GM12878 (cell line): ENCODE measurements around the gene PTPRN2. TPM values are rescaled to one million over a fixed set of nuclear protein-coding genes. Genes with fewer than 3 reads are reported as not detected.

Experiments used
- ATAC-seq: fragments of 200-7000 bp; cut with Tn5 transposase; 3 replicates; pipeline ENCODE4 v1.9.1; 2020; ENCODE audit warnings: mild to moderate bottlenecking, moderate library complexity
- BruUV-seq: library from RNA; stranded (reverse); fragments of 400-500 nt; replicated peaks from 2 replicates; lab custom pipeline; 2021; lab: Mats Ljungman, UMichigan
- CTCF ChIA-PET: fragments of 300-600 bp; sonication (Branson Sonifier 250); formaldehyde crosslinking; extraction: SDS; loops from one replicate; lab custom pipeline; 2021; ENCODE audit warnings: inconsistent platforms; lab: Yijun Ruan, JAX
- POLR2A ChIA-PET: fragments of 350-600 bp; formaldehyde crosslinking; extraction: SDS; loops from one replicate; lab custom pipeline; 2021; ENCODE audit warnings: inconsistent platforms; lab: Charles Lee
- RAD21 ChIA-PET: fragments of 300-600 bp; sonication (Branson Sonifier 250); formaldehyde crosslinking; loops from one replicate; lab custom pipeline; 2023; ENCODE audit warnings: antibody characterized with exemption; ENCODE audit not compliant: unreplicated experiment; lab: Charles Lee
- SMC1A ChIA-PET: fragments of 300-600 bp; sonication (Branson Sonifier 250); formaldehyde crosslinking; loops from one replicate; lab custom pipeline; 2023; ENCODE audit not compliant: unreplicated experiment, uncharacterized antibody; lab: Charles Lee
- DNase-seq: peaks from one replicate; pipeline ENCODE4 v3.0.0-alpha.2; 2011; ENCODE audit warnings: low read depth, low spot score
- FAIRE-seq: peaks from 3 replicates; lab custom pipeline; 2011; peaks lifted over from hg19 to GRCh38; lab: Jason Lieb, UNC
- H2AFZ ChIP-seq: 2 replicates; pipeline ENCODE4 v1.6.0; 2011; ENCODE audit warnings: low read depth, low read length, control low read depth; ENCODE audit not compliant: control insufficient read depth
- H3K27ac ChIP-seq: 2 replicates; pipeline ENCODE4 v1.5.1; 2011; ENCODE audit warnings: control low read depth; ENCODE audit not compliant: control insufficient read depth, insufficient read depth
- H3K27me3 ChIP-seq, 2 experiments: replicated peaks in 1 of 2; 2 replicates each; pipeline versions ENCODE4 v1.6.0 to v1.6.1; 2011; ENCODE audit warnings: low read length in 1 of 2; ENCODE audit not compliant: control insufficient read depth in 2 of 2, insufficient read depth in 2 of 2
- H3K36me3 ChIP-seq, 2 experiments: 2 replicates each; pipeline ENCODE4 v1.5.1; 2011; ENCODE audit warnings: low read length in 1 of 2; ENCODE audit not compliant: control insufficient read depth in 2 of 2, insufficient read depth in 2 of 2
- H3K4me1 ChIP-seq: 2 replicates; pipeline ENCODE4 v1.6.1; 2011; ENCODE audit warnings: mild to moderate bottlenecking, low read length, moderate library complexity, mixed read lengths; ENCODE audit not compliant: control insufficient read depth, insufficient read depth
- H3K4me2 ChIP-seq: 2 replicates; pipeline ENCODE4 v1.6.0; 2011; ENCODE audit warnings: control low read depth; ENCODE audit not compliant: control insufficient read depth, insufficient read depth
- H3K4me3 ChIP-seq: fragments of 200-600 bp; sonication (generic); 2 replicates; pipeline ENCODE4 v1.5.1; 2016
- H3K79me2 ChIP-seq: 2 replicates; pipeline ENCODE4 v1.6.0; 2011; ENCODE audit warnings: low read length; ENCODE audit not compliant: control insufficient read depth, insufficient read depth
- H3K9ac ChIP-seq: 2 replicates; pipeline ENCODE4 v1.8.0; 2011; ENCODE audit warnings: low read length, control low read depth, mixed read lengths; ENCODE audit not compliant: control insufficient read depth, insufficient read depth
- H3K9me3 ChIP-seq: replicated peaks from 3 replicates; pipeline ENCODE4 v1.5.1; 2011; ENCODE audit warnings: mild to moderate bottlenecking, low read length; ENCODE audit not compliant: control insufficient read depth, insufficient read depth
- H4K20me1 ChIP-seq: 2 replicates; pipeline ENCODE4 v1.6.0; 2011; ENCODE audit not compliant: control insufficient read depth, insufficient read depth
- BMI1 ChIP-seq: fragments of 450-650 bp; IDR thresholded peaks from 2 replicates; pipeline ENCODE4 v1.6.1; 2016; ENCODE audit warnings: mild to moderate bottlenecking, moderate library complexity, borderline replicate concordance
- DPF2 ChIP-seq: fragments of 450-650 bp; IDR thresholded peaks from 2 replicates; pipeline ENCODE4 v1.6.1; 2017; ENCODE audit warnings: mild to moderate bottlenecking
- EZH2 ChIP-seq: IDR thresholded peaks from 2 replicates; pipeline ENCODE4 v1.6.1; 2012; ENCODE audit warnings: low read depth, mild to moderate bottlenecking, control low read depth, inconsistent platforms, low read length, borderline replicate concordance; ENCODE audit not compliant: control insufficient read depth
- IRF4 ChIP-seq: IDR thresholded peaks from 2 replicates; pipeline ENCODE4 v1.6.1; 2011; ENCODE audit warnings: low read depth, low read length
- MEF2A ChIP-seq: IDR thresholded peaks from 2 replicates; pipeline ENCODE4 v1.6.1; 2011; ENCODE audit warnings: low read depth, mild to moderate bottlenecking, low read length, moderate library complexity; ENCODE audit not compliant: insufficient read depth
- MYC ChIP-seq: IDR thresholded peaks from 2 replicates; pipeline ENCODE4 v1.6.1; 2011; ENCODE audit warnings: mild to moderate bottlenecking, low read length, moderate library complexity, inconsistent platforms; ENCODE audit not compliant: insufficient read depth, insufficient replicate concordance, insufficient read length, severe bottlenecking
- NFYA ChIP-seq: IDR thresholded peaks from 2 replicates; pipeline ENCODE4 v1.6.1; 2011; ENCODE audit warnings: low read depth, mild to moderate bottlenecking, low read length, improper control_type of control experiment, borderline replicate concordance
- NR2F1 ChIP-seq: fragments of 450-650 bp; conservative IDR thresholded peaks from 2 replicates; pipeline ENCODE4 v1.6.1; 2017; ENCODE audit warnings: mild to moderate bottlenecking
- SIX5 ChIP-seq: IDR thresholded peaks from 2 replicates; pipeline ENCODE4 v1.6.1; 2011; ENCODE audit warnings: mild to moderate bottlenecking, low read depth, low read length, moderate library complexity; ENCODE audit not compliant: severe bottlenecking
- STAT1 ChIP-seq: fragments of 450-650 bp; conservative IDR thresholded peaks from 2 replicates; pipeline ENCODE4 v1.6.1; 2014; ENCODE audit warnings: antibody characterized with exemption, mild to moderate bottlenecking
- TCF3 ChIP-seq: IDR thresholded peaks from 2 replicates; pipeline ENCODE4 v1.6.1; 2012; ENCODE audit warnings: low read depth, mild to moderate bottlenecking, low read length, borderline replicate concordance; ENCODE audit not compliant: insufficient read depth
- ZBED1 ChIP-seq: IDR thresholded peaks from 2 replicates; pipeline ENCODE4 v1.6.1; 2016; ENCODE audit warnings: borderline replicate concordance
- WGBS: methylation state at CpG from one replicate; pipeline ENCODE4 v1.1.6; 2016; ENCODE audit warnings: low lambda C conversion rate; ENCODE audit not compliant: insufficient replicate concordance, insufficient coverage; ENCODE audit errors: missing lambda C conversion rate; 5-methylcytosine and 5-hydroxymethylcytosine counted together
- in situ Hi-C: fragments of 300-500 bp; cut with MboI; formaldehyde crosslinking; loops from 9 replicates; pipeline ENCODE4 v1.14.3; 2018; ENCODE audit warnings: mixed read lengths
- intact Hi-C: fragments of 100-400 bp; cut with micrococcal nuclease; formaldehyde crosslinking; loops from one replicate; pipeline ENCODE4 v1.14.2; 2022; ENCODE audit not compliant: unreplicated experiment
- polyA plus RNA-seq, 11 experiments: library from polyadenylated mRNA; depleted of rRNA in 4 of 11; unstranded in 6 of 11; stranded (reverse) in 5 of 11; fragments of >200 nt; fragmentation: Nextera tagmentation in 4 of 11; fragmentation: Illumina TruSeq in 1 of 11; extraction: Ambion mirVana in 4 of 11; extraction: Trizol in 1 of 11; gene quantifications; 1 replicate in 1 of 11; 2 replicates in 10 of 11; pipeline versions ENCODE4 v1.2.1 to v1.2.3, GENCODE V29; 2011 to 2016; ENCODE audit warnings: inconsistent platforms in 2 of 11, missing spikeins in 2 of 11, low read depth in 1 of 11
- total RNA-seq, 4 experiments: library from RNA; depleted of rRNA in 3 of 4; stranded (reverse); fragments of >200 nt in 3 of 4; fragmentation: Illumina TruSeq in 1 of 4; extraction: Trizol in 1 of 4; gene quantifications; 2 replicates each; pipeline versions ENCODE4 v1.2.1 to v1.2.3, GENCODE V29; 2013 to 2021
- TF ChIP-seq, protein P1 (sequence below): fragments of 150-350 bp; IDR thresholded peaks from 2 replicates; pipeline ENCODE4 v1.6.1; 2014; ENCODE audit warnings: mild to moderate bottlenecking, low read depth, low read length
- TF ChIP-seq, protein P2 (sequence below): fragments of 450-650 bp; IDR thresholded peaks from 2 replicates; pipeline ENCODE4 v1.6.1; 2017; ENCODE audit warnings: antibody characterized with exemption, mild to moderate bottlenecking, moderate library complexity
- TF ChIP-seq, protein P3 (sequence below): IDR thresholded peaks from 2 replicates; pipeline ENCODE4 v1.6.1; 2012; ENCODE audit warnings: mild to moderate bottlenecking, low read depth, low read length
- TF ChIP-seq, protein P4 (sequence below): IDR thresholded peaks from 2 replicates; pipeline ENCODE4 v1.6.1; 2012; ENCODE audit warnings: low read depth, low read length, improper control_type of control experiment

Gene PTPRN2
- total and polyA plus RNA-seq, 10 of the 15 experiments (the other 5 are each of a cell fraction or from before 2014, with no cell fraction given) = 5.4 TPM; not detected in 9

DNA sequence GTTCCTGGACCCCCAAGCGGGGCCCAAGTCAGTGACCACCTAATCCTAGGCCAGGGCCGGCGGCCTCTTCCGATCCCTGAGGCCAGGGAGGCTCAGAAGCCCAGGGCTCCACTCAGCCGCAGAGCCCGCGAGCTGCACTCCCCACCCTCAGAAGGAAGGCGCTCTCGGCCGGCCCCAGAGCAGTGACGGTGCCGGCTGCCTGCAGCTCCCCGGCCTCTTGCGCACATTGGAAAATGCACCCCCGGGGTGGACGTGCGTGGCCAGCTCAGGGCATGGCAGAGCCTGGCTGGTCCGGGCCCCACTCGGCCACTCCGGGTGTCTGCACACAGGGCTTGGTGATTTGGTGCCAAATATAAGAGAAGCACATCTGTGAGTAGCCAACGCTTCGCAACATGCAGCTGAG lies 269.1 kb downstream of the PTPRN2 start:
- H3K27me3 ChIP-seq = no peaks in the 10 kb centered on the region
- no peaks in the 10 kb centered on the region for H3K36me3 ChIP-seq
- ATAC-seq (no peak), FAIRE-seq (no peak), DNase-seq (no peak)
- BruUV-seq = no TSS peak
- H4K20me1 ChIP-seq = no peaks in the 10 kb centered on the region
- H3K4me2 ChIP-seq = no peak overlapping the region
- 82% methylated on average over 22 of the region's 22 CpGs for WGBS
- ChIA-PET SMC1A (no interaction called here), POLR2A (no interaction called here), RAD21 (no interaction called here), CTCF (no interaction called here)
- H3K4me3 ChIP-seq = no peak overlapping the region
- no peak overlapping the region for H2AFZ ChIP-seq
- no peaks in the 10 kb centered on the region for H3K79me2 ChIP-seq
- intact Hi-C loops (no loop called here), in situ Hi-C loops (no loop called here)
- no peaks in the 10 kb centered on the region; the same call in 1 of the 3 replicates for H3K9me3 ChIP-seq
- no peaks in the 10 kb centered on the region for H3K4me1 ChIP-seq
- H3K9ac ChIP-seq = no peak overlapping the region
- TF ChIP-seq, protein P1, sequence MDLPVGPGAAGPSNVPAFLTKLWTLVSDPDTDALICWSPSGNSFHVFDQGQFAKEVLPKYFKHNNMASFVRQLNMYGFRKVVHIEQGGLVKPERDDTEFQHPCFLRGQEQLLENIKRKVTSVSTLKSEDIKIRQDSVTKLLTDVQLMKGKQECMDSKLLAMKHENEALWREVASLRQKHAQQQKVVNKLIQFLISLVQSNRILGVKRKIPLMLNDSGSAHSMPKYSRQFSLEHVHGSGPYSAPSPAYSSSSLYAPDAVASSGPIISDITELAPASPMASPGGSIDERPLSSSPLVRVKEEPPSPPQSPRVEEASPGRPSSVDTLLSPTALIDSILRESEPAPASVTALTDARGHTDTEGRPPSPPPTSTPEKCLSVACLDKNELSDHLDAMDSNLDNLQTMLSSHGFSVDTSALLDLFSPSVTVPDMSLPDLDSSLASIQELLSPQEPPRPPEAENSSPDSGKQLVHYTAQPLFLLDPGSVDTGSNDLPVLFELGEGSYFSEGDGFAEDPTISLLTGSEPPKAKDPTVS = no peak
- no peak for TF ChIP-seq IRF4
- TF ChIP-seq MYC = no peak
- TF ChIP-seq ZBED1 = no peak
- TF ChIP-seq NFYA = no peak
- TF ChIP-seq MEF2A = no peak
- TF ChIP-seq, protein P2, sequence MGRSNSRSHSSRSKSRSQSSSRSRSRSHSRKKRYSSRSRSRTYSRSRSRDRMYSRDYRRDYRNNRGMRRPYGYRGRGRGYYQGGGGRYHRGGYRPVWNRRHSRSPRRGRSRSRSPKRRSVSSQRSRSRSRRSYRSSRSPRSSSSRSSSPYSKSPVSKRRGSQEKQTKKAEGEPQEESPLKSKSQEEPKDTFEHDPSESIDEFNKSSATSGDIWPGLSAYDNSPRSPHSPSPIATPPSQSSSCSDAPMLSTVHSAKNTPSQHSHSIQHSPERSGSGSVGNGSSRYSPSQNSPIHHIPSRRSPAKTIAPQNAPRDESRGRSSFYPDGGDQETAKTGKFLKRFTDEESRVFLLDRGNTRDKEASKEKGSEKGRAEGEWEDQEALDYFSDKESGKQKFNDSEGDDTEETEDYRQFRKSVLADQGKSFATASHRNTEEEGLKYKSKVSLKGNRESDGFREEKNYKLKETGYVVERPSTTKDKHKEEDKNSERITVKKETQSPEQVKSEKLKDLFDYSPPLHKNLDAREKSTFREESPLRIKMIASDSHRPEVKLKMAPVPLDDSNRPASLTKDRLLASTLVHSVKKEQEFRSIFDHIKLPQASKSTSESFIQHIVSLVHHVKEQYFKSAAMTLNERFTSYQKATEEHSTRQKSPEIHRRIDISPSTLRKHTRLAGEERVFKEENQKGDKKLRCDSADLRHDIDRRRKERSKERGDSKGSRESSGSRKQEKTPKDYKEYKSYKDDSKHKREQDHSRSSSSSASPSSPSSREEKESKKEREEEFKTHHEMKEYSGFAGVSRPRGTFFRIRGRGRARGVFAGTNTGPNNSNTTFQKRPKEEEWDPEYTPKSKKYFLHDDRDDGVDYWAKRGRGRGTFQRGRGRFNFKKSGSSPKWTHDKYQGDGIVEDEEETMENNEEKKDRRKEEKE = no peak
- TF ChIP-seq BMI1 = no peak
- TF ChIP-seq, protein P3, sequence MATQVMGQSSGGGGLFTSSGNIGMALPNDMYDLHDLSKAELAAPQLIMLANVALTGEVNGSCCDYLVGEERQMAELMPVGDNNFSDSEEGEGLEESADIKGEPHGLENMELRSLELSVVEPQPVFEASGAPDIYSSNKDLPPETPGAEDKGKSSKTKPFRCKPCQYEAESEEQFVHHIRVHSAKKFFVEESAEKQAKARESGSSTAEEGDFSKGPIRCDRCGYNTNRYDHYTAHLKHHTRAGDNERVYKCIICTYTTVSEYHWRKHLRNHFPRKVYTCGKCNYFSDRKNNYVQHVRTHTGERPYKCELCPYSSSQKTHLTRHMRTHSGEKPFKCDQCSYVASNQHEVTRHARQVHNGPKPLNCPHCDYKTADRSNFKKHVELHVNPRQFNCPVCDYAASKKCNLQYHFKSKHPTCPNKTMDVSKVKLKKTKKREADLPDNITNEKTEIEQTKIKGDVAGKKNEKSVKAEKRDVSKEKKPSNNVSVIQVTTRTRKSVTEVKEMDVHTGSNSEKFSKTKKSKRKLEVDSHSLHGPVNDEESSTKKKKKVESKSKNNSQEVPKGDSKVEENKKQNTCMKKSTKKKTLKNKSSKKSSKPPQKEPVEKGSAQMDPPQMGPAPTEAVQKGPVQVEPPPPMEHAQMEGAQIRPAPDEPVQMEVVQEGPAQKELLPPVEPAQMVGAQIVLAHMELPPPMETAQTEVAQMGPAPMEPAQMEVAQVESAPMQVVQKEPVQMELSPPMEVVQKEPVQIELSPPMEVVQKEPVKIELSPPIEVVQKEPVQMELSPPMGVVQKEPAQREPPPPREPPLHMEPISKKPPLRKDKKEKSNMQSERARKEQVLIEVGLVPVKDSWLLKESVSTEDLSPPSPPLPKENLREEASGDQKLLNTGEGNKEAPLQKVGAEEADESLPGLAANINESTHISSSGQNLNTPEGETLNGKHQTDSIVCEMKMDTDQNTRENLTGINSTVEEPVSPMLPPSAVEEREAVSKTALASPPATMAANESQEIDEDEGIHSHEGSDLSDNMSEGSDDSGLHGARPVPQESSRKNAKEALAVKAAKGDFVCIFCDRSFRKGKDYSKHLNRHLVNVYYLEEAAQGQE = no peak
- no peak for TF ChIP-seq STAT1
- TF ChIP-seq, protein P4, sequence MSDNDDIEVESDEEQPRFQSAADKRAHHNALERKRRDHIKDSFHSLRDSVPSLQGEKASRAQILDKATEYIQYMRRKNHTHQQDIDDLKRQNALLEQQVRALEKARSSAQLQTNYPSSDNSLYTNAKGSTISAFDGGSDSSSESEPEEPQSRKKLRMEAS = no peak
- TF ChIP-seq EZH2 = no peak
- TF ChIP-seq DPF2 = no peak
- TF ChIP-seq TCF3 = no peak
- no peak for TF ChIP-seq NR2F1
- TF ChIP-seq SIX5 = no peak
- H3K27ac ChIP-seq = no peak overlapping the region
